Skin of body (tissue), 2 donors: Measurements from ENCODE around the gene TNFAIP8. TPM values are rescaled to one million over a fixed set of nuclear protein-coding genes. Genes with fewer than 3 reads are reported as not detected.

Experiments used
- DNase-seq: peaks from one replicate; lab custom pipeline; 2025; lab: John Stamatoyannopoulos, UW
- total RNA-seq: library from RNA; depleted of rRNA; stranded (reverse); fragments of >200 nt; gene quantifications from one replicate; pipeline ENCODE4 v1.2.3, GENCODE V29; 2014

Gene TNFAIP8
- total RNA-seq, 1 donor from 2014 or later = 47.7 TPM

GRCh38 chr5:119367502-119368237 is 11.9 kb downstream of the TNFAIP8 start:
- DNase-seq = no peak

- DNase-seq = no peak
Measured at GRCh38 chr5:119368238-119368630, 12.4 kb downstream of the TNFAIP8 start.

GRCh38 chr5:119370486-119370885 is 14.7 kb downstream of the TNFAIP8 start:
- DNase-seq = no peak

- DNase-seq = no peak
Measured at GRCh38 chr5:119371146-119371545, 15.3 kb downstream of the TNFAIP8 start.

GRCh38 chr5:119373449-119373858 is 17.6 kb downstream of the TNFAIP8 start:
- no peak for DNase-seq

- DNase-seq = no peak
Measured at GRCh38 chr5:119374901-119375300, 19.1 kb downstream of the TNFAIP8 start.

- DNase-seq = no peak
Measured at GRCh38 chr5:119377066-119377465, 21.2 kb downstream of the TNFAIP8 start.

- DNase-seq = no peak
Measured at GRCh38 chr5:119378075-119378700, 22.4 kb downstream of the TNFAIP8 start.

GRCh38 chr5:119379096-119379495 is 23.3 kb downstream of the TNFAIP8 start:
- DNase-seq = no peak

GRCh38 chr5:119379942-119380547 is 24.2 kb downstream of the TNFAIP8 start:
- no peak for DNase-seq

GRCh38 chr5:119382169-119382568 is 26.4 kb downstream of the TNFAIP8 start:
- no peak for DNase-seq

GRCh38 chr5:119383008-119383407 is 27.2 kb downstream of the TNFAIP8 start:
- DNase-seq = no peak

- no peak for DNase-seq
Measured at GRCh38 chr5:119385136-119385535, 29.3 kb downstream of the TNFAIP8 start.

- DNase-seq = no peak
Measured at GRCh38 chr5:119385536-119386128, 29.8 kb downstream of the TNFAIP8 start.

- DNase-seq = no peak
Measured at GRCh38 chr5:119386596-119387344, 31.0 kb downstream of the TNFAIP8 start.

- no peak for DNase-seq
Measured at GRCh38 chr5:119387945-119388618, 32.3 kb downstream of the TNFAIP8 start.

GRCh38 chr5:119388619-119389190 is 32.9 kb downstream of the TNFAIP8 start:
- no peak for DNase-seq

GRCh38 chr5:119389288-119390030 is 33.6 kb downstream of the TNFAIP8 start:
- no peak for DNase-seq

GRCh38 chr5:119390404-119390803 is 34.6 kb downstream of the TNFAIP8 start:
- DNase-seq = no peak

- peak; percentile 58 for DNase-seq
Measured at GRCh38 chr5:119393201-119393691, 37.4 kb downstream of the TNFAIP8 start.
